ENCODE data around the gene OPRM1. TPM values are rescaled to one million over a fixed set of nuclear protein-coding genes. Genes with fewer than 3 reads are reported as not detected.

OPRM1 gene
- total RNA-seq, 1 experiment from 2014 or later, result not detected

GRCh38 chr6:154245506-154245905, 206.5 kb downstream of the OPRM1 start:
- ChIA-PET POLR2A (interaction anchor here (0.6 kb wide), 1 partner anchor 204 kb away, joined by 3 read pairs; no protein-coding TSS in a partner anchor), CTCF (no interaction called here)
- Mint-ChIP-seq H3K27me3 (ENCODE audit: insufficient read depth, unreplicated experiment) (no peaks in the 10 kb centered on the region), H3K4me1 (ENCODE audit: insufficient read depth, unreplicated experiment) (no peaks in the 10 kb centered on the region), H3K9me3 (ENCODE audit: unreplicated experiment) (peaks cover 7% of the 10 kb centered on the region), H3K36me3 (ENCODE audit: insufficient read depth, unreplicated experiment) (no peaks in the 10 kb centered on the region), H3K4me3 (ENCODE audit: unreplicated experiment) (no peak overlapping the region), H3K27ac (ENCODE audit: low read depth, unreplicated experiment) (no peak overlapping the region)
- DNase-seq (ENCODE audit: unreplicated experiment), result no peak
- BruUV-seq (replicated peaks), result no TSS peak
- intact Hi-C loops (cut with micrococcal nuclease), result no loop called here
- TF ChIP-seq, protein P1, sequence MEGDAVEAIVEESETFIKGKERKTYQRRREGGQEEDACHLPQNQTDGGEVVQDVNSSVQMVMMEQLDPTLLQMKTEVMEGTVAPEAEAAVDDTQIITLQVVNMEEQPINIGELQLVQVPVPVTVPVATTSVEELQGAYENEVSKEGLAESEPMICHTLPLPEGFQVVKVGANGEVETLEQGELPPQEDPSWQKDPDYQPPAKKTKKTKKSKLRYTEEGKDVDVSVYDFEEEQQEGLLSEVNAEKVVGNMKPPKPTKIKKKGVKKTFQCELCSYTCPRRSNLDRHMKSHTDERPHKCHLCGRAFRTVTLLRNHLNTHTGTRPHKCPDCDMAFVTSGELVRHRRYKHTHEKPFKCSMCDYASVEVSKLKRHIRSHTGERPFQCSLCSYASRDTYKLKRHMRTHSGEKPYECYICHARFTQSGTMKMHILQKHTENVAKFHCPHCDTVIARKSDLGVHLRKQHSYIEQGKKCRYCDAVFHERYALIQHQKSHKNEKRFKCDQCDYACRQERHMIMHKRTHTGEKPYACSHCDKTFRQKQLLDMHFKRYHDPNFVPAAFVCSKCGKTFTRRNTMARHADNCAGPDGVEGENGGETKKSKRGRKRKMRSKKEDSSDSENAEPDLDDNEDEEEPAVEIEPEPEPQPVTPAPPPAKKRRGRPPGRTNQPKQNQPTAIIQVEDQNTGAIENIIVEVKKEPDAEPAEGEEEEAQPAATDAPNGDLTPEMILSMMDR (IDR thresholded peaks at IDR 0.05; ENCODE audit: unreplicated experiment), result no peak

- intact Hi-C loops (cut with micrococcal nuclease), result no loop called here
- ChIA-PET CTCF (interaction anchor here (0.5 to 0.7 kb wide), 3 partner anchors 21 to 1043 kb away, joined by 3 to 4 read pairs (median 3); no protein-coding TSS in a partner anchor), POLR2A (no interaction called here)
- DNase-seq (ENCODE audit: unreplicated experiment), result no peak
- BruUV-seq (replicated peaks), result no TSS peak
- H3K4me3 Mint-ChIP-seq (ENCODE audit: unreplicated experiment), result no peak overlapping the region
- H3K27me3 Mint-ChIP-seq (ENCODE audit: insufficient read depth, unreplicated experiment), result no peaks in the 10 kb centered on the region
- no peak overlapping the region for H3K27ac Mint-ChIP-seq (ENCODE audit: low read depth, unreplicated experiment)
- TF ChIP-seq, protein P1 (IDR thresholded peaks at IDR 0.05; ENCODE audit: unreplicated experiment), result no peak
- peaks cover 7% of the 10 kb centered on the region for H3K9me3 Mint-ChIP-seq (ENCODE audit: unreplicated experiment)
- H3K4me1 Mint-ChIP-seq (ENCODE audit: insufficient read depth, unreplicated experiment), result no peaks in the 10 kb centered on the region
- no peaks in the 10 kb centered on the region for H3K36me3 Mint-ChIP-seq (ENCODE audit: insufficient read depth, unreplicated experiment)
Observed at GRCh38 chr6:154246723-154247118, 207.7 kb downstream of the OPRM1 start.

- Mint-ChIP-seq H3K4me3 (ENCODE audit: unreplicated experiment) (no peak overlapping the region), H3K4me1 (ENCODE audit: insufficient read depth, unreplicated experiment) (no peaks in the 10 kb centered on the region), H3K27me3 (ENCODE audit: insufficient read depth, unreplicated experiment) (no peaks in the 10 kb centered on the region), H3K9me3 (ENCODE audit: unreplicated experiment) (peaks cover 7% of the 10 kb centered on the region), H3K27ac (ENCODE audit: low read depth, unreplicated experiment) (no peak overlapping the region), H3K36me3 (ENCODE audit: insufficient read depth, unreplicated experiment) (no peaks in the 10 kb centered on the region)
- POLR2A ChIA-PET, result interaction anchor here (0.7 kb wide), 1 partner anchor 27 kb away, joined by 5 read pairs; no protein-coding TSS in a partner anchor
- BruUV-seq (replicated peaks), result no TSS peak
- TF ChIP-seq, protein P1 (IDR thresholded peaks at IDR 0.05; ENCODE audit: unreplicated experiment), result no peak
- CTCF ChIA-PET, result interaction anchor here (0.5 to 1.2 kb wide), 4 partner anchors 90 to 1044 kb away, joined by 3 to 4 read pairs (median 3); no protein-coding TSS in a partner anchor
- intact Hi-C loops (cut with micrococcal nuclease), result no loop called here
- peak; percentile 4 for DNase-seq (ENCODE audit: unreplicated experiment)
Observed at GRCh38 chr6:154247119-154247861, 208.2 kb downstream of the OPRM1 start.

DNA sequence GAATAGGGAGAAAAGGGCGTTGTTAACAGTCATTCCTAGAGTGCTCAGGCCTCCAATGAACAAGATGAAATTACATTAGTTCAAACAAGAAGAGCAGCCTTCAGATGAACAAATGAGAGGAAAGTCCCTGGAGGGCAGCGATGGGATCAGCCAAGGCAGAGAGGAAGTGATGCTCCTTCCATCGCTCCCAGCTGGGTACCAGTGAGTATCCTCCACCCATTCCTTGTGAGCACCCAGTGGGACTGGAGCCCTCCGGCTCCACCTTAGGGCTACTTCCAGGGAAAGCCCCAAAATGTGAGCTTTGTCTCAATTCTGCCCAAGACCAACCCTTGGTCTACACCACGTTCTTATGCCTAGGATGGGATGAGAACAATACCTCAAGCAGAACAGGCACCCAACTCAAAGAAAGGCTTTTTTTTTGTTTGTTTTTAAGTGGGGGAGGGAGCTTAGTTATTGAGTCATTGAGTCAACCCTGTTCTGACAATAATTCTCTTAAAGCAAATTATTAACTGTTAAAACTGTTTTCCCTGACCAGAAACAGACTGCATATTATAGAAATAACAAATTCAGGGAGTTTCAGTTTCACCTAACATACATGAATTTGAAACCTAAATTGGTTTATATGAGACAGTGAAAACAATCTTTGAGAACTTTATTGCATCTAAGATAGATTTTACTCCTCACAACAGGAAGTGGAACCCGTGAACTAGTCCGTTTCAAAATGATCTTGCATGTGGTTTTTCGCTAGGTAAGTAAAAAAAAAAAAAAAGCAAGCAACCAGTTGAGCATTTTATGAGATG, 210.7 kb downstream of the OPRM1 start:
- H3K4me3 Mint-ChIP-seq (ENCODE audit: unreplicated experiment), result no peak overlapping the region
- TF ChIP-seq, protein P1 (IDR thresholded peaks at IDR 0.05; ENCODE audit: unreplicated experiment), result no peak
- CTCF ChIA-PET, result interaction anchor here (0.6 kb wide), 2 partner anchors 426 to 536 kb away, joined by 3 read pairs; no protein-coding TSS in a partner anchor
- intact Hi-C loops (cut with micrococcal nuclease), result no loop called here
- H3K9me3 Mint-ChIP-seq (ENCODE audit: unreplicated experiment), result peaks cover 7% of the 10 kb centered on the region
- no TSS peak for BruUV-seq (replicated peaks)
- POLR2A ChIA-PET, result no interaction called here
- H3K36me3 Mint-ChIP-seq (ENCODE audit: insufficient read depth, unreplicated experiment), result no peaks in the 10 kb centered on the region
- H3K4me1 Mint-ChIP-seq (ENCODE audit: insufficient read depth, unreplicated experiment), result no peaks in the 10 kb centered on the region
- no peak overlapping the region for H3K27ac Mint-ChIP-seq (ENCODE audit: low read depth, unreplicated experiment)
- DNase-seq (ENCODE audit: unreplicated experiment), result no peak
- no peaks in the 10 kb centered on the region for H3K27me3 Mint-ChIP-seq (ENCODE audit: insufficient read depth, unreplicated experiment)
